ENCODE measurements around the gene GRXCR2.

Gene GRXCR2

GRCh38 chr5:145918397-145918796, 45.6 kb upstream of the GRXCR2 start:
- Histone ChIP-seq H3K27me3 (replicated peaks; ENCODE audit: control insufficient read depth, insufficient read depth, low read length) (peaks cover 1% of the 10 kb centered on the region), H3K36me3 (ENCODE audit: control insufficient read depth, insufficient read depth, low read length) (no peaks in the 10 kb centered on the region), H3K4me3 (replicated peaks; ENCODE audit: low read depth, low read length) (no peak overlapping the region)
- TF ChIP-seq CTCF (IDR thresholded peaks at IDR 0.05; ENCODE audit: insufficient read depth, low read length, poor library complexity, severe bottlenecking): no peak
- DNase-seq (ENCODE audit: extremely low read depth, insufficient read length): no peak

GRCh38 chr5:145917288-145917687, 44.5 kb upstream of the GRXCR2 start:
- no peak for DNase-seq (ENCODE audit: extremely low read depth, insufficient read length)
- H3K27me3 ChIP-seq (replicated peaks; ENCODE audit: control insufficient read depth, insufficient read depth, low read length): peaks cover 1% of the 10 kb centered on the region
- no peaks in the 10 kb centered on the region for H3K36me3 ChIP-seq (ENCODE audit: control insufficient read depth, insufficient read depth, low read length)
- H3K4me3 ChIP-seq (replicated peaks; ENCODE audit: low read depth, low read length): no peak overlapping the region
- TF ChIP-seq CTCF (IDR thresholded peaks at IDR 0.05; ENCODE audit: insufficient read depth, low read length, poor library complexity, severe bottlenecking): no peak

DNA sequence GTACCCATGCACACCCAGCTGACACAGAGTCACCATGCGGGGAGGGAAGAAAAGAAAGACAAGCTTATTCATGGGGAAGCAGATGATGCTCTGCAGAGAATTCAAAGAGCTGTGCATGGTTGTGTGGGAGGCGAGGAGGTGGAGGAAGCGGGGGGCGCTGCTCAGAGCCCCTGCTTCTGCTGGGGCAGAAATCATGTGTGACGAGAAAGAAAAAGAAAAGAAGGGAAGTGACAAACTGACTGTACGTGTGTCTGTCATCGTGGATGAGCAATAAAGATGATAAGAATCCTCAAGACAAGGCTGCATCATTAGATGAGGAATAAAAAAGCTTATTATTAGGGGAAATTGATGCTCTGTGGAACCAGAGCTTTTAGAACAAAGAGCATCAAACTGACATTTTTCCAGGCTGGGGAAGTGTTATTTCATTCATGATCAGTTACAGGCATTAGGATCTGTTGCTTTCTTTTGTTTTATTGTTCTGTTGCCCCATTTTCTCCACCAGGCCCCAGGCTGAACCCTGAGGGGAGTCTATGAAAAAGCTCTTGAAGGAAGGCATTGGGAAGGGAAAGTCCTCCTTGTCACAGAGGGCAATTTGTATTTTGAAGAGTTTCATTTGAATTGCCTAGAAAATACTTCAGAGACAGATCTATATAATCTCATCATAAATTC, 43.3 kb upstream of the GRXCR2 start:
- Histone ChIP-seq H3K36me3 (ENCODE audit: control insufficient read depth, insufficient read depth, low read length) (no peaks in the 10 kb centered on the region), H3K4me3 (replicated peaks; ENCODE audit: low read depth, low read length) (no peak overlapping the region), H3K27me3 (replicated peaks; ENCODE audit: control insufficient read depth, insufficient read depth, low read length) (peaks cover 1% of the 10 kb centered on the region)
- TF ChIP-seq CTCF (IDR thresholded peaks at IDR 0.05; ENCODE audit: insufficient read depth, low read length, poor library complexity, severe bottlenecking): no peak
- DNase-seq (ENCODE audit: extremely low read depth, insufficient read length): no peak

GRCh38 chr5:145913701-145914100, 40.9 kb upstream of the GRXCR2 start:
- peaks cover 1% of the 10 kb centered on the region for H3K27me3 ChIP-seq (replicated peaks; ENCODE audit: control insufficient read depth, insufficient read depth, low read length)
- DNase-seq (ENCODE audit: extremely low read depth, insufficient read length): no peak
- no peaks in the 10 kb centered on the region for H3K36me3 ChIP-seq (ENCODE audit: control insufficient read depth, insufficient read depth, low read length)
- no peak overlapping the region for H3K4me3 ChIP-seq (replicated peaks; ENCODE audit: low read depth, low read length)
- no peak for TF ChIP-seq CTCF (IDR thresholded peaks at IDR 0.05; ENCODE audit: insufficient read depth, low read length, poor library complexity, severe bottlenecking)

DNA sequence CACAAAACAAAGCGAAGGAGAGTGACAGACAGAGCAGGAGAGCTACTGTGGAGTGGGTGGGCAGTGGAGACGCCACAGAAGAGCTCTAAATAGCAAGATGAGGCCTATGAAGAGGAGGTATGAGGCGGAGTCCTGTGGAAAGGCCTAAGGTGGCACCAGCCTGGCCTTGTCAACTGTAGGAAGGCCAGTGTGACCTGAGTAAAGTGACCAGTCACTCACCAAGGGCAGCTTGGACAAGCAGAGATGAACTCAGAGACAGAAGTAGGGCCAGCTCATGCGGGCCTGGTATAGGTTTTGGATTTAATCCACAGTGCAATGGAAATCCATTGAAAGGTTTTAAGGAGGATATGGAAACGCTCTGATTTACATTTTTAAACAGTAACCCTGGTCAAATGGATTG, 39.8 kb upstream of the GRXCR2 start:
- Histone ChIP-seq H3K36me3 (ENCODE audit: control insufficient read depth, insufficient read depth, low read length) (no peaks in the 10 kb centered on the region), H3K4me3 (replicated peaks; ENCODE audit: low read depth, low read length) (no peak overlapping the region), H3K27me3 (replicated peaks; ENCODE audit: control insufficient read depth, insufficient read depth, low read length) (no peaks in the 10 kb centered on the region; the same call in none of the 2 replicates)
- no peak for TF ChIP-seq CTCF (IDR thresholded peaks at IDR 0.05; ENCODE audit: insufficient read depth, low read length, poor library complexity, severe bottlenecking)
- no peak for DNase-seq (ENCODE audit: extremely low read depth, insufficient read length)

DNA sequence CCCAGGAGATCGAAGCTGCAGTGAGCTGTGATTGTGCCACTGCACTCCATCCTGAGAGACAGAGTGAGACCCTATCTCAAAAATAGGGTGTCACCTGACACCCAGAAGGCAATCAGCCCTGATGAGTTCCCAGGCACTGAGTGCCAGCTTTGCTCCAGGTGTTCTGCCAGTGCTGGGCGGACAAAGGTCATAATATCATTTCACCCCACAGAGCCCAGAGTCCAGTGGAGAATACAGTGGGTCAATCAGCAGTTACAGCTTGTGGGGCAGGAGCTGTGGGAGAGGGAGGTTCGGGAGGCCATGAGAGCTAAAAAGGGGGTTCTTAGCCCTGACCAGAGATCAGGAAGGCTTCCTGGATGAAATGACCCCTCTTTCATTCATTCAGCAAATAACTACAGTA, 39.2 kb upstream of the GRXCR2 start:
- H3K36me3 ChIP-seq (ENCODE audit: control insufficient read depth, insufficient read depth, low read length): no peaks in the 10 kb centered on the region
- DNase-seq (ENCODE audit: extremely low read depth, insufficient read length): no peak
- no peak for TF ChIP-seq CTCF (IDR thresholded peaks at IDR 0.05; ENCODE audit: insufficient read depth, low read length, poor library complexity, severe bottlenecking)
- H3K4me3 ChIP-seq (replicated peaks; ENCODE audit: low read depth, low read length): no peak overlapping the region
- no peaks in the 10 kb centered on the region; the same call in none of the 2 replicates for H3K27me3 ChIP-seq (replicated peaks; ENCODE audit: control insufficient read depth, insufficient read depth, low read length)
